HCT116 (cell line): ENCODE measurements around the gene TMEM101.

ENCODE experiments used
- CEBPB ChIP-seq: IDR thresholded peaks from 2 replicates; pipeline ENCODE4 v1.6.1; 2012; ENCODE audit warnings: low read depth
- EZH2 ChIP-seq: fragments of 200-600 bp; sonication (generic); IDR thresholded peaks from 2 replicates; pipeline ENCODE4 v1.6.1; 2017; ENCODE audit warnings: antibody characterized with exemption, mixed run types
- EZH2phosphoT487 ChIP-seq: fragments of 200-600 bp; IDR thresholded peaks from 2 replicates; pipeline ENCODE4 v1.6.1; 2018; ENCODE audit warnings: antibody characterized with exemption, borderline replicate concordance
- JUND ChIP-seq: IDR thresholded peaks from 2 replicates; pipeline ENCODE4 v1.6.1; 2012
- POLR2A ChIP-seq: IDR thresholded peaks from 2 replicates; pipeline ENCODE4 v1.7.0; 2011; ENCODE audit warnings: borderline replicate concordance; ENCODE audit not compliant: insufficient read depth, insufficient read length; ENCODE audit errors: extremely low read depth
- POLR2AphosphoS5 ChIP-seq: IDR thresholded peaks from 2 replicates; pipeline ENCODE4 v1.6.1; 2011; ENCODE audit warnings: mild to moderate bottlenecking, low read depth, low read length, moderate library complexity
- SIN3A ChIP-seq: IDR thresholded peaks from 2 replicates; pipeline ENCODE4 v1.6.1; 2012; ENCODE audit warnings: low read depth
- SP1 ChIP-seq: IDR thresholded peaks from 2 replicates; pipeline ENCODE4 v1.6.1; 2012; ENCODE audit warnings: low read depth
- SRF ChIP-seq: IDR thresholded peaks from 2 replicates; pipeline ENCODE4 v1.6.1; 2012; ENCODE audit warnings: low read depth
- ZFX ChIP-seq: fragments of 450-650 bp; IDR thresholded peaks from 2 replicates; pipeline ENCODE4 v1.6.1; 2017
- TF ChIP-seq, protein P1 (sequence below), 3 experiments: fragments of 200-600 bp in 1 of 3; sonication (generic) in 1 of 3; IDR thresholded peaks in 2 of 3; conservative IDR thresholded peaks in 1 of 3; 2 replicates each; pipeline ENCODE4 v1.5.1; 2012 to 2017; ENCODE audit warnings: low read depth in 2 of 3, low read length in 2 of 3, antibody characterized with exemption in 1 of 3, borderline replicate concordance in 1 of 3, control low read depth in 1 of 3, mild to moderate bottlenecking in 1 of 3, mixed read lengths in 1 of 3, mixed run types in 1 of 3, moderate library complexity in 1 of 3; ENCODE audit not compliant: insufficient read depth in 1 of 3
- TF ChIP-seq, protein P2 (sequence below): IDR thresholded peaks from 2 replicates; pipeline ENCODE4 v1.6.1; 2012; ENCODE audit warnings: low read depth

DNA sequence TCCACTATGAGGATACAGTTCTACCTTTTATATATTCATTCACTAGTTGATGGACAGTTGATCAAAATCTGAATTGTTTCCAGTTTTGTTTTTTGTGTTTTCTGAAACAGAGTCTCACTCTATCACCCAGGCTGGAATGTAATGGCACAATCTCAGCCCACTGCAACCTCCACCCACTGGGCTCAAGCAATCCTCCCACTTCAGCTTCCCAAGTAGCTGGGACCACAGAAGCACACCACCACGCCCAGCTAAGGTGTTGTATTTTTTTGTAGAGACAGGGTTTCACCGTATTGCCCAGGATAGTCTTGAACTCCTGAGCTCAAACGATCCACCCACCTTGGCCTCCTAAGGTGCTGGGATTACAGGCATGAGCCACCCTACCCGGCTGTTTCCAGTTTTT, 30.7 kb upstream of the TMEM101 start:
- TF ChIP-seq, protein P1, sequence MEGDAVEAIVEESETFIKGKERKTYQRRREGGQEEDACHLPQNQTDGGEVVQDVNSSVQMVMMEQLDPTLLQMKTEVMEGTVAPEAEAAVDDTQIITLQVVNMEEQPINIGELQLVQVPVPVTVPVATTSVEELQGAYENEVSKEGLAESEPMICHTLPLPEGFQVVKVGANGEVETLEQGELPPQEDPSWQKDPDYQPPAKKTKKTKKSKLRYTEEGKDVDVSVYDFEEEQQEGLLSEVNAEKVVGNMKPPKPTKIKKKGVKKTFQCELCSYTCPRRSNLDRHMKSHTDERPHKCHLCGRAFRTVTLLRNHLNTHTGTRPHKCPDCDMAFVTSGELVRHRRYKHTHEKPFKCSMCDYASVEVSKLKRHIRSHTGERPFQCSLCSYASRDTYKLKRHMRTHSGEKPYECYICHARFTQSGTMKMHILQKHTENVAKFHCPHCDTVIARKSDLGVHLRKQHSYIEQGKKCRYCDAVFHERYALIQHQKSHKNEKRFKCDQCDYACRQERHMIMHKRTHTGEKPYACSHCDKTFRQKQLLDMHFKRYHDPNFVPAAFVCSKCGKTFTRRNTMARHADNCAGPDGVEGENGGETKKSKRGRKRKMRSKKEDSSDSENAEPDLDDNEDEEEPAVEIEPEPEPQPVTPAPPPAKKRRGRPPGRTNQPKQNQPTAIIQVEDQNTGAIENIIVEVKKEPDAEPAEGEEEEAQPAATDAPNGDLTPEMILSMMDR (IDR thresholded peaks at IDR 0.05 in 2 of 3, conservative IDR thresholded peaks at IDR 0.05 in 1 of 3; ENCODE audit: borderline replicate concordance in 1 of 3, insufficient read depth in 1 of 3, low read depth in 2 of 3, low read length in 2 of 3): no peak
- TF ChIP-seq POLR2A (no peak), CEBPB (no peak), SIN3A (no peak), EZH2 (no peak), JUND (no peak), ZFX (no peak), SP1 (no peak), EZH2phosphoT487 (no peak), SRF (no peak), POLR2AphosphoS5 (no peak)
- TF ChIP-seq, protein P2, sequence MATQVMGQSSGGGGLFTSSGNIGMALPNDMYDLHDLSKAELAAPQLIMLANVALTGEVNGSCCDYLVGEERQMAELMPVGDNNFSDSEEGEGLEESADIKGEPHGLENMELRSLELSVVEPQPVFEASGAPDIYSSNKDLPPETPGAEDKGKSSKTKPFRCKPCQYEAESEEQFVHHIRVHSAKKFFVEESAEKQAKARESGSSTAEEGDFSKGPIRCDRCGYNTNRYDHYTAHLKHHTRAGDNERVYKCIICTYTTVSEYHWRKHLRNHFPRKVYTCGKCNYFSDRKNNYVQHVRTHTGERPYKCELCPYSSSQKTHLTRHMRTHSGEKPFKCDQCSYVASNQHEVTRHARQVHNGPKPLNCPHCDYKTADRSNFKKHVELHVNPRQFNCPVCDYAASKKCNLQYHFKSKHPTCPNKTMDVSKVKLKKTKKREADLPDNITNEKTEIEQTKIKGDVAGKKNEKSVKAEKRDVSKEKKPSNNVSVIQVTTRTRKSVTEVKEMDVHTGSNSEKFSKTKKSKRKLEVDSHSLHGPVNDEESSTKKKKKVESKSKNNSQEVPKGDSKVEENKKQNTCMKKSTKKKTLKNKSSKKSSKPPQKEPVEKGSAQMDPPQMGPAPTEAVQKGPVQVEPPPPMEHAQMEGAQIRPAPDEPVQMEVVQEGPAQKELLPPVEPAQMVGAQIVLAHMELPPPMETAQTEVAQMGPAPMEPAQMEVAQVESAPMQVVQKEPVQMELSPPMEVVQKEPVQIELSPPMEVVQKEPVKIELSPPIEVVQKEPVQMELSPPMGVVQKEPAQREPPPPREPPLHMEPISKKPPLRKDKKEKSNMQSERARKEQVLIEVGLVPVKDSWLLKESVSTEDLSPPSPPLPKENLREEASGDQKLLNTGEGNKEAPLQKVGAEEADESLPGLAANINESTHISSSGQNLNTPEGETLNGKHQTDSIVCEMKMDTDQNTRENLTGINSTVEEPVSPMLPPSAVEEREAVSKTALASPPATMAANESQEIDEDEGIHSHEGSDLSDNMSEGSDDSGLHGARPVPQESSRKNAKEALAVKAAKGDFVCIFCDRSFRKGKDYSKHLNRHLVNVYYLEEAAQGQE: no peak
